Astrocyte of the spinal cord (primary cell): ENCODE data around the gene MEGF6.
"Not testable (repeated sequence)": the region's sequence is repeated elsewhere in the genome, so short reads cannot be mapped to it uniquely, and the experiment has no call there.

Source experiments
- DNase-seq: peaks from one replicate; pipeline ENCODE4 v3.0.0; 2011; ENCODE audit warnings: low read depth, low spot score
- H3K4me3 ChIP-seq: 2 replicates; pipeline ENCODE4 v1.5.1; 2011; ENCODE audit warnings: low read depth, mild to moderate bottlenecking, low read length, moderate library complexity
- CTCF ChIP-seq: IDR thresholded peaks from 2 replicates; pipeline ENCODE4 v1.5.1; 2012; ENCODE audit warnings: low read depth, mild to moderate bottlenecking, low read length, inconsistent platforms
- in situ Hi-C: cut with HindIII; loops from 2 replicates; pipeline ENCODE4 v1.10.0; 2017; ENCODE audit warnings: low sequenced_read_pairs

MEGF6 gene

GRCh38 chr1:3593334-3593733 is 18.0 kb downstream of the MEGF6 start:
- in situ Hi-C loops: no loop called here

GRCh38 chr1:3590951-3591865 is 20.1 kb downstream of the MEGF6 start:
- no peak for DNase-seq
- in situ Hi-C loops: no loop called here
- no peak for TF ChIP-seq CTCF
- no peak overlapping the region for H3K4me3 ChIP-seq

More at GRCh38 chr1:3593334-3593733, 18.0 kb downstream of the MEGF6 start:
- no peak for TF ChIP-seq CTCF
- H3K4me3 ChIP-seq: no peak overlapping the region
- no peak for DNase-seq

- TF ChIP-seq CTCF: no peak
- H3K4me3 ChIP-seq: no peak overlapping the region
- in situ Hi-C loops: no loop called here
- no peak for DNase-seq
Observed at GRCh38 chr1:3590139-3590763, 21.1 kb downstream of the MEGF6 start.

GRCh38 chr1:3588395-3588794 is 22.9 kb downstream of the MEGF6 start:
- in situ Hi-C loops: no loop called here
- H3K4me3 ChIP-seq: no peak overlapping the region
- TF ChIP-seq CTCF: no peak
- no peak for DNase-seq

GRCh38 chr1:3586986-3587759 is 24.1 kb downstream of the MEGF6 start:
- TF ChIP-seq CTCF: no peak
- in situ Hi-C loops: no loop called here
- DNase-seq: no peak
- no peak overlapping the region for H3K4me3 ChIP-seq

GRCh38 chr1:3585940-3586568 is 25.3 kb downstream of the MEGF6 start:
- no peak for TF ChIP-seq CTCF
- DNase-seq: no peak
- no peak overlapping the region for H3K4me3 ChIP-seq
- in situ Hi-C loops: no loop called here

- DNase-seq, in situ Hi-C loops, H3K4me3 ChIP-seq: not testable (repeated sequence)
Observed at GRCh38 chr1:3585353-3585868, 25.9 kb downstream of the MEGF6 start.
